AG04450 (cell line): ENCODE data around the gene MPZL3. TPM values are rescaled to one million over a fixed set of nuclear protein-coding genes. Genes with fewer than 3 reads are reported as not detected.
A peak's percentile ranks its signal among the peaks of the same experiment; 100 is the strongest.
"Not testable (repeated sequence)": the region's sequence is repeated elsewhere in the genome, so short reads cannot be mapped to it uniquely, and the experiment has no call there.

Experiments used
- CTCF ChIA-PET: fragments of 300-600, 350-600 bp; formaldehyde crosslinking; extraction: SDS; loops from one replicate; lab custom pipeline; 2022; ENCODE audit warnings: antibody characterized with exemption, inconsistent platforms; lab: Charles Lee
- POLR2A ChIA-PET: fragments of 350-600 bp; formaldehyde crosslinking; extraction: SDS; loops from one replicate; lab custom pipeline; 2021; ENCODE audit warnings: antibody characterized with exemption, inconsistent platforms; lab: Yijun Ruan, JAX
- DNase-seq: peaks from one replicate; pipeline ENCODE4 v3.0.0-alpha.2; 2011; ENCODE audit warnings: low read depth, low spot score
- H3K27ac ChIP-seq: one replicate; pipeline ENCODE4 v1.5.1; 2012; ENCODE audit warnings: low read depth, low read length, control low read depth
- H3K27me3 ChIP-seq: one replicate; pipeline ENCODE4 v1.6.0; 2012; ENCODE audit warnings: low read length; ENCODE audit not compliant: control insufficient read depth, insufficient read depth
- H3K4me3 ChIP-seq: 2 replicates; pipeline ENCODE4 v1.5.1; 2011; ENCODE audit warnings: mild to moderate bottlenecking, low read depth, low read length, control low read depth
- H3K9me3 ChIP-seq: 2 replicates; pipeline ENCODE4 v1.5.1; 2012; ENCODE audit warnings: low read length; ENCODE audit not compliant: control insufficient read depth, insufficient read depth
- CTCF ChIP-seq: IDR thresholded peaks from 2 replicates; pipeline ENCODE4 v1.5.1; 2011; ENCODE audit warnings: low read depth, low read length, control low read depth, inconsistent platforms
- polyA plus RNA-seq: library from polyadenylated mRNA; depleted of rRNA; stranded (reverse); fragments of >200 nt; gene quantifications from 2 replicates; pipeline ENCODE4 v1.2.3, GENCODE V29; 2011

MPZL3 gene
- polyA plus RNA-seq, 1 experiment: 0.07 TPM

- POLR2A ChIA-PET: no interaction called here
- Histone ChIP-seq H3K9me3 (no peaks in the 10 kb centered on the region), H3K4me3 (no peak overlapping the region), H3K27me3 (peaks cover 3% of the 10 kb centered on the region), H3K27ac (no peak overlapping the region)
- TF ChIP-seq CTCF: no peak
- CTCF ChIA-PET: interaction anchor here (0.7 kb wide), 1 partner anchor 24 kb away, joined by 5 read pairs; no protein-coding TSS in a partner anchor
- peak; percentile 6 for DNase-seq
Observed at GRCh38 chr11:118194835-118195627, 57.1 kb downstream of the MPZL3 start.

GRCh38 chr11:118193910-118194566 lies 58.1 kb downstream of the MPZL3 start:
- Histone ChIP-seq H3K4me3 (no peak overlapping the region), H3K9me3 (no peaks in the 10 kb centered on the region), H3K27me3 (peaks cover 3% of the 10 kb centered on the region), H3K27ac (no peak overlapping the region)
- TF ChIP-seq CTCF: no peak
- CTCF ChIA-PET: no interaction called here
- POLR2A ChIA-PET: no interaction called here
- DNase-seq: no peak

GRCh38 chr11:118192817-118193216 lies 59.3 kb downstream of the MPZL3 start:
- H3K9me3 ChIP-seq, H3K27me3 ChIP-seq, CTCF ChIA-PET, POLR2A ChIA-PET, H3K4me3 ChIP-seq, DNase-seq, H3K27ac ChIP-seq: not testable (repeated sequence)

- H3K27ac ChIP-seq, CTCF ChIA-PET, H3K27me3 ChIP-seq, POLR2A ChIA-PET, H3K9me3 ChIP-seq, DNase-seq, H3K4me3 ChIP-seq: not testable (repeated sequence)
Observed at GRCh38 chr11:118190942-118191506, 61.1 kb downstream of the MPZL3 start.

- H3K4me3 ChIP-seq: no peak overlapping the region
- no peak for TF ChIP-seq CTCF
- H3K9me3 ChIP-seq: no peaks in the 10 kb centered on the region
- peaks cover 6% of the 10 kb centered on the region for H3K27me3 ChIP-seq
- DNase-seq: no peak
- CTCF ChIA-PET: interaction anchor here (1.8 kb wide), 1 partner anchor 12 kb away, joined by 11 read pairs; no protein-coding TSS in a partner anchor
- H3K27ac ChIP-seq: no peak overlapping the region
- POLR2A ChIA-PET: interaction anchor here (0.7 kb wide), 1 partner anchor 12 kb away, joined by 4 read pairs; no protein-coding TSS in a partner anchor
Observed at GRCh38 chr11:118186346-118187107, 65.6 kb downstream of the MPZL3 start.
